SW 1271 (cell line): ENCODE results near the gene SSRP1.
A peak's percentile ranks its signal among the peaks of the same experiment; 100 is the strongest.
"Not testable (repeated sequence)": the region's sequence is repeated elsewhere in the genome, so short reads cannot be mapped to it uniquely, and the experiment has no call there.

ENCODE experiments used
- DNase-seq, 2 experiments: peaks; one replicate each; lab custom pipeline; 2025; lab: John Stamatoyannopoulos, UW

SSRP1 gene

GRCh38 chr11:57336856-57337255 is 1.2 kb upstream of the SSRP1 start:
- DNase-seq: not testable (repeated sequence)

GRCh38 chr11:57336111-57336666 is 497 bp upstream of the SSRP1 start:
- DNase-seq: no peak

- DNase-seq: no peak
Observed at GRCh38 chr11:57335023-57335342, 709 bp downstream of the SSRP1 start.

GRCh38 chr11:57332694-57333440 is 2.8 kb downstream of the SSRP1 start:
- DNase-seq: no peak

GRCh38 chr11:57331720-57332119 is 4.0 kb downstream of the SSRP1 start:
- DNase-seq: no peak

- no peak for DNase-seq
Observed at GRCh38 chr11:57330029-57330428, 5.7 kb downstream of the SSRP1 start.

GRCh38 chr11:57327721-57328120 is 8.0 kb downstream of the SSRP1 start:
- no peak for DNase-seq

GRCh38 chr11:57325735-57326048 is 10.0 kb downstream of the SSRP1 start:
- peak in 1 of 2 experiments; percentile 58 for DNase-seq

GRCh38 chr11:57324886-57325734 is 10.6 kb downstream of the SSRP1 start, which contains the start of gene TNKS1BP1:
Gene TNKS1BP1, minus strand, starts transcription at chr11:57324952. Its CDS starts 3,067 bp downstream, at chr11:57321885.
- DNase-seq: peak; percentile 80 to 85

- peak in 1 of 2 experiments; percentile 33 for DNase-seq
Observed at GRCh38 chr11:57324154-57324885, 11.4 kb downstream of the SSRP1 start.

GRCh38 chr11:57323855-57324153 is 11.9 kb downstream of the SSRP1 start:
- no peak for DNase-seq

- DNase-seq: peak in 1 of 2 experiments; percentile 36
Observed at GRCh38 chr11:57323167-57323854, 12.4 kb downstream of the SSRP1 start.

- DNase-seq: peak; percentile 90 to 94
Observed at GRCh38 chr11:57322256-57323166, 13.2 kb downstream of the SSRP1 start.

- no peak for DNase-seq
Observed at GRCh38 chr11:57321388-57322255, 14.1 kb downstream of the SSRP1 start.

- no peak for DNase-seq
Observed at GRCh38 chr11:57320719-57321387, 14.8 kb downstream of the SSRP1 start.

- no peak for DNase-seq
Observed at GRCh38 chr11:57320067-57320718, 15.5 kb downstream of the SSRP1 start.

GRCh38 chr11:57318178-57318577 is 17.5 kb downstream of the SSRP1 start:
- no peak for DNase-seq

GRCh38 chr11:57316017-57316416 is 19.7 kb downstream of the SSRP1 start:
- no peak for DNase-seq

- DNase-seq: no peak
Observed at GRCh38 chr11:57315491-57315890, 20.2 kb downstream of the SSRP1 start.
